Adipose tissue (tissue), 3 donors: ENCODE results near the gene RUNX1. TPM values are rescaled to one million over a fixed set of nuclear protein-coding genes. Genes with fewer than 3 reads are reported as not detected.

Experiments
- H3K27ac ChIP-seq: one replicate; pipeline ENCODE4 v1.5.1; 2013; ENCODE audit warnings: low read depth, low read length
- WGBS, 3 donors: extraction: QIAGEN DNeasy Blood & Tissue Kit; methylation state at CpG; one replicate each; pipeline ENCODE4 v1.1.7; 2013; 5-methylcytosine and 5-hydroxymethylcytosine counted together
- polyA plus RNA-seq, 3 donors: library from polyadenylated mRNA; stranded (reverse); fragments of 200-250 nt; gene quantifications; one replicate each; pipeline ENCODE4 v1.2.3, GENCODE V29; 2013
- donor health status: healthy with polysubstance abuse.
- donor health status: Bipolar disorder and iron deficiency.
- donor health status: healthy.

The RUNX1 gene
- polyA plus RNA-seq, 3 donors = 1.2 to 38.1 (median 10.8) TPM

- H3K27ac ChIP-seq = no peak overlapping the region
- 21 to 76% (median 61%) methylated on average over 3 of the region's 3 CpGs for WGBS, 3 donors
Observed at GRCh38 chr21:34790834-34791233, 258.3 kb downstream of the RUNX1 start.

- H3K27ac ChIP-seq = no peak overlapping the region
- WGBS, 3 donors = 84 to 92% (median 86%) methylated on average over 6 of the region's 6 CpGs
Observed at GRCh38 chr21:34790341-34790740, 258.8 kb downstream of the RUNX1 start.

GRCh38 chr21:34788879-34789278 lies 260.2 kb downstream of the RUNX1 start:
- H3K27ac ChIP-seq = no peak overlapping the region
- WGBS, 3 donors = 97 to 100% (median 97%) methylated on average over 1 of the region's 1 CpG

GRCh38 chr21:34783815-34784214 lies 265.3 kb downstream of the RUNX1 start:
- no peak overlapping the region for H3K27ac ChIP-seq
- 92 to 93% (median 93%) methylated on average over 2 of the region's 2 CpGs for WGBS, 3 donors

GRCh38 chr21:34782506-34783360 lies 266.4 kb downstream of the RUNX1 start:
- H3K27ac ChIP-seq = no peak overlapping the region
- WGBS, 3 donors = 74 to 86% (median 85%) methylated on average over 11 of the region's 11 CpGs

GRCh38 chr21:34781526-34781925 lies 267.6 kb downstream of the RUNX1 start:
- 59 to 90% (median 80%) methylated on average over 7 of the region's 7 CpGs for WGBS, 3 donors
- no peak overlapping the region for H3K27ac ChIP-seq

- H3K27ac ChIP-seq = no peak overlapping the region
- 19 to 36% (median 23%) methylated on average over 2 of the region's 2 CpGs for WGBS, 3 donors
Observed at GRCh38 chr21:34779860-34780259, 269.2 kb downstream of the RUNX1 start.

GRCh38 chr21:34775793-34776192 lies 273.3 kb downstream of the RUNX1 start:
- H3K27ac ChIP-seq = no peak overlapping the region
- WGBS, 3 donors = 79 to 85% (median 81%) methylated on average over 7 of the region's 7 CpGs

- 67 to 74% (median 71%) methylated on average over 2 of the region's 2 CpGs for WGBS, 3 donors
- no peak overlapping the region for H3K27ac ChIP-seq
Observed at GRCh38 chr21:34774750-34775149, 274.4 kb downstream of the RUNX1 start.

GRCh38 chr21:34771512-34772028 lies 277.5 kb downstream of the RUNX1 start:
- 63 to 72% (median 68%) methylated on average over 6 of the region's 6 CpGs for WGBS, 3 donors

GRCh38 chr21:34770576-34770975 lies 278.5 kb downstream of the RUNX1 start:
- H3K27ac ChIP-seq = no peak overlapping the region
- 62 to 79% (median 75%) methylated on average over 4 of the region's 4 CpGs for whole genome bisulfite sequencing, 3 donors

More at GRCh38 chr21:34771512-34772028, 277.5 kb downstream of the RUNX1 start:
- no peak overlapping the region for H3K27ac ChIP-seq

- 92 to 99% (median 96%) methylated on average over 3 of the region's 3 CpGs for WGBS, 3 donors
Observed at GRCh38 chr21:34768326-34768725, 280.8 kb downstream of the RUNX1 start.

GRCh38 chr21:34766862-34767261 lies 282.2 kb downstream of the RUNX1 start:
- 71 to 88% (median 86%) methylated on average over 3 of the region's 3 CpGs for WGBS, 3 donors

More at GRCh38 chr21:34768326-34768725, 280.8 kb downstream of the RUNX1 start:
- no peak overlapping the region for H3K27ac ChIP-seq

GRCh38 chr21:34765619-34766018 lies 283.5 kb downstream of the RUNX1 start:
- H3K27ac ChIP-seq = no peak overlapping the region
- 89 to 93% (median 91%) methylated on average over 4 of the region's 4 CpGs for WGBS, 3 donors

More at GRCh38 chr21:34766862-34767261, 282.2 kb downstream of the RUNX1 start:
- H3K27ac ChIP-seq = no peak overlapping the region

- no peak overlapping the region for H3K27ac ChIP-seq
- 86 to 87% (median 87%) methylated on average over 3 of the region's 3 CpGs for WGBS, 3 donors
Observed at GRCh38 chr21:34764715-34765284, 284.3 kb downstream of the RUNX1 start.

- WGBS, 3 donors = 78 to 100% (median 95%) methylated on average over 1 of the region's 1 CpG
- H3K27ac ChIP-seq = no peak overlapping the region
Observed at GRCh38 chr21:34762786-34763185, 286.3 kb downstream of the RUNX1 start.

GRCh38 chr21:34761758-34762330 lies 287.3 kb downstream of the RUNX1 start:
- 67 to 76% (median 73%) methylated on average over 2 of the region's 2 CpGs for WGBS, 3 donors
- H3K27ac ChIP-seq = no peak overlapping the region

- 81 to 84% (median 84%) methylated on average over 19 of the region's 19 CpGs for WGBS, 3 donors
- H3K27ac ChIP-seq = no peak overlapping the region
Observed at GRCh38 chr21:34754690-34755647, 294.1 kb downstream of the RUNX1 start.
